Measurements from ENCODE around the gene OR8J1.

Gene OR8J1

DNA sequence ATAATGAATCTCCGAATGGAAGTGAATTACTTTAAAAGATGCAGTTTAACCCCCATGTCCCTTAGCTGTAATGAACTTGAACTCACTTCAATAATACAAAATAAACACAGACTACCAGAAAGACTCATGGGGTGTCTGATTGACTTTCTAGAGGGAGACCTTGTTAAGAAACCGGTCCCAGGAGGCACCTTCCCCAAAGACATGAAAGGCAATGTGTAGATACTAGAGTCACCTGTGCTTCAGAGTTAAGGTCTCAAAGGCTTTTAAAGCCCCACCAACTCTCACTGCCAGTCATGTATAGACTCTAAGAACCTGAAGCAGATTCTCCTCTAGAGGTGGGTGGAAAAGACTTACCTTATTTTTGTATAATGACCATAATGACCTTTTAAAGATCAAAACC is at the start of gene OR8J1:
OR8J1 (plus strand) TSS at position 301 of the 400 bp plus-strand sequence. CDS start 5,956 bp downstream, outside the sequence.
- no peaks in the 10 kb centered on the region for H3K9me3 ChIP-seq (ENCODE audit: low read depth, low read length)
- no peak for DNase-seq (ENCODE audit: low read depth, low spot score)
- no peaks in the 10 kb centered on the region for H3K36me3 ChIP-seq (ENCODE audit: insufficient read depth, low read length)
- H3K27ac ChIP-seq, result no peak within 1 kb of the TSS
- TF ChIP-seq POLR2AphosphoS5 (IDR thresholded peaks at IDR 0.05; ENCODE audit: borderline replicate concordance, low read depth, low read length) (no peak), FOXP2 (optimal IDR thresholded peaks at IDR 0.05; ENCODE audit: control extremely low read depth, extremely low read length, insufficient read depth) (no peak), EZH2 (IDR thresholded peaks at IDR 0.05) (no peak)
- H3K9ac ChIP-seq (ENCODE audit: insufficient read length), result no peak within 1 kb of the TSS
- H3K4me3 ChIP-seq, result no peak within 1 kb of the TSS

- Histone ChIP-seq H3K27ac (no peak overlapping the region), H3K4me3 (no peak overlapping the region), H3K9me3 (ENCODE audit: low read depth, low read length) (no peaks in the 10 kb centered on the region), H3K9ac (ENCODE audit: insufficient read length) (no peak overlapping the region), H3K36me3 (ENCODE audit: insufficient read depth, low read length) (no peaks in the 10 kb centered on the region)
- DNase-seq (ENCODE audit: low read depth, low spot score), result no peak
- TF ChIP-seq POLR2AphosphoS5 (IDR thresholded peaks at IDR 0.05; ENCODE audit: borderline replicate concordance, low read depth, low read length), result no peak
- TF ChIP-seq EZH2 (IDR thresholded peaks at IDR 0.05), result no peak
- no peak for TF ChIP-seq FOXP2 (optimal IDR thresholded peaks at IDR 0.05; ENCODE audit: control extremely low read depth, extremely low read length, insufficient read depth)
Measured at GRCh38 chr11:56307836-56308235, 46.3 kb upstream of the OR8J1 start.

DNA sequence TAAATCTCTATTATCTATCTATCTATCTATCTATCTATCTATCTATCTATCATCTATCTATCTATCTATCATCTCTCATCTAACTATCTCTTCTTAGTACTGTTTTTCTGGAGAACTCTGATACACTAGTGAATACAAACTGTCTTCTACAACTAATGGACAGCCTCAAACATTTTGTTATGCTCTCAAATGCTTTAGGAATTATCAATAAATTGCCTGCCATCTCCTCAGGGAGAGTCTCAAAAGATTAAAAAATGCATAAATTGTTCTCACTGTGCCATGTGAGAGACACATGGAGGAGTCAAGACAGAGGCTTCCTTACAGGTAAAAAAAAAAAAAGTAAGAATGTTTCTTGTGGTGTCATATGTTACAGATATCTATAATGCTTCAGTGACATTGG is 39.2 kb upstream of the OR8J1 start, which contains the start of gene OR8K3:
OR8K3 (plus strand) TSS at position 301 of the 400 bp plus-strand sequence. CDS start 3,163 bp downstream, outside the sequence.
- no peak within 1 kb of the TSS for H3K9ac ChIP-seq (ENCODE audit: insufficient read length)
- H3K27ac ChIP-seq, result no peak within 1 kb of the TSS
- TF ChIP-seq EZH2 (IDR thresholded peaks at IDR 0.05) (no peak), FOXP2 (optimal IDR thresholded peaks at IDR 0.05; ENCODE audit: control extremely low read depth, extremely low read length, insufficient read depth) (no peak), POLR2AphosphoS5 (IDR thresholded peaks at IDR 0.05; ENCODE audit: borderline replicate concordance, low read depth, low read length) (no peak)
- no peak within 1 kb of the TSS for H3K4me3 ChIP-seq
- H3K9me3 ChIP-seq (ENCODE audit: low read depth, low read length), result no peaks in the 10 kb centered on the region
- DNase-seq (ENCODE audit: low read depth, low spot score), result no peak
- H3K36me3 ChIP-seq (ENCODE audit: insufficient read depth, low read length), result no peaks in the 10 kb centered on the region

- no peaks in the 10 kb centered on the region for H3K36me3 ChIP-seq (ENCODE audit: insufficient read depth, low read length)
- no peak for TF ChIP-seq FOXP2 (optimal IDR thresholded peaks at IDR 0.05; ENCODE audit: control extremely low read depth, extremely low read length, insufficient read depth)
- TF ChIP-seq POLR2AphosphoS5 (IDR thresholded peaks at IDR 0.05; ENCODE audit: borderline replicate concordance, low read depth, low read length), result no peak
- no peak for TF ChIP-seq EZH2 (IDR thresholded peaks at IDR 0.05)
- H3K9me3 ChIP-seq (ENCODE audit: low read depth, low read length), result no peaks in the 10 kb centered on the region
- H3K27ac ChIP-seq, result no peak overlapping the region
- H3K9ac ChIP-seq (ENCODE audit: insufficient read length), result no peak overlapping the region
- no peak for DNase-seq (ENCODE audit: low read depth, low spot score)
- no peak overlapping the region for H3K4me3 ChIP-seq
Measured at GRCh38 chr11:56331861-56332491, 22.1 kb upstream of the OR8J1 start.

DNA sequence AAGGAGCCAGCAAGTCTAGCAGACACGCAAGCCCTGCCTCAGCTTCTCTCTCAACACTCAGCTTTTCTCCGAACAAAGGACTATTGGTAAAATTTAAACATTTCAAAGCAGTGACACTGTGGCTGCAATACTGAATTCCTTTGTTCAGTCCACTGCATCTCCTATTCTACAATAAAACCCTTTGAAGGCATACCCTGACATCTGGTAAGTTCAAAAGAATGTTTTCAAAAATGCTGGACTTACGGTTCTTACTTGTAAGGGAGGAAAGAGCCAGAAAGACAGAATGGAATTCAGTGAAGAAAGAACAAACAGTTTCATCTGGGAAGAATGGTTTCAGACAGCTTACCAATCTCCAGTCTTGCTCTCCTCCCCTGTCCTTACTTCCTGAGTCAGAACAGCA is 20.9 kb upstream of the OR8J1 start:
- Histone ChIP-seq H3K4me3 (no peak overlapping the region), H3K27ac (no peak overlapping the region)

DNA sequence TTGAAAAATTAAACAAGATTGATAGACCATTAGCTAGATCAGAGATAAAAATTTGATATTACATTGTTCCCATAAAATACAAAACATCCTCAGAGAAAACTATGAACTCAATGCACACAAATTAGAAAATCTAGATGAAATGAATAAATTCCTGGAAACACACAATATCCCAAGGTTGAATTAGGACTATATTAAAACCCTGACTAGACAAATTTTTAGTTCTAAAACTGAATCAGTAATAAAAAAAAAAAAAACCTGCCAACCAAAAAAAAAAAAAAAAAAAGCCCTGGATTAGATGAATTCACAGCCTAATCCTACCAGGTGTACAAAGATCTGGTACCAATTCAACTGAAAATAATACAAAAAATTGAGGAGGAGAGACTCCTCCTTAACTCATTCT is 13.8 kb upstream of the OR8J1 start:
- no peak for DNase-seq (ENCODE audit: low read depth, low spot score)
- H3K36me3 ChIP-seq (ENCODE audit: insufficient read depth, low read length), result no peaks in the 10 kb centered on the region
- TF ChIP-seq FOXP2 (optimal IDR thresholded peaks at IDR 0.05; ENCODE audit: control extremely low read depth, extremely low read length, insufficient read depth) (no peak), EZH2 (IDR thresholded peaks at IDR 0.05) (no peak), POLR2AphosphoS5 (IDR thresholded peaks at IDR 0.05; ENCODE audit: borderline replicate concordance, low read depth, low read length) (no peak)
- no peak overlapping the region for H3K4me3 ChIP-seq
- no peak overlapping the region for H3K27ac ChIP-seq
- H3K9ac ChIP-seq (ENCODE audit: insufficient read length), result no peak overlapping the region
- H3K9me3 ChIP-seq (ENCODE audit: low read depth, low read length), result no peaks in the 10 kb centered on the region

More for the DNA sequence above, 20.9 kb upstream of the OR8J1 start:
- DNase-seq (ENCODE audit: low read depth, low spot score), result no peak
- no peaks in the 10 kb centered on the region for H3K36me3 ChIP-seq (ENCODE audit: insufficient read depth, low read length)
- H3K9me3 ChIP-seq (ENCODE audit: low read depth, low read length), result no peaks in the 10 kb centered on the region
- TF ChIP-seq EZH2 (IDR thresholded peaks at IDR 0.05) (no peak), POLR2AphosphoS5 (IDR thresholded peaks at IDR 0.05; ENCODE audit: borderline replicate concordance, low read depth, low read length) (no peak), FOXP2 (optimal IDR thresholded peaks at IDR 0.05; ENCODE audit: control extremely low read depth, extremely low read length, insufficient read depth) (no peak)
- no peak overlapping the region for H3K9ac ChIP-seq (ENCODE audit: insufficient read length)

GRCh38 chr11:56345739-56346138 is 8.4 kb upstream of the OR8J1 start, which contains the start of gene OR8K1:
TSS of gene OR8K1 (plus strand) at chr11:56346039. CDS start at chr11:56346039, 0 bp downstream.
- TF ChIP-seq POLR2AphosphoS5 (IDR thresholded peaks at IDR 0.05; ENCODE audit: borderline replicate concordance, low read depth, low read length) (no peak), EZH2 (IDR thresholded peaks at IDR 0.05) (no peak), FOXP2 (optimal IDR thresholded peaks at IDR 0.05; ENCODE audit: control extremely low read depth, extremely low read length, insufficient read depth) (no peak)
- no peak for DNase-seq (ENCODE audit: low read depth, low spot score)
- no peak within 1 kb of the TSS for H3K9ac ChIP-seq (ENCODE audit: insufficient read length)
- no peaks in the 10 kb centered on the region for H3K36me3 ChIP-seq (ENCODE audit: insufficient read depth, low read length)
- H3K27ac ChIP-seq, result no peak within 1 kb of the TSS
- H3K9me3 ChIP-seq (ENCODE audit: low read depth, low read length), result no peaks in the 10 kb centered on the region
- no peak within 1 kb of the TSS for H3K4me3 ChIP-seq

- H3K9ac ChIP-seq (ENCODE audit: insufficient read length), result no peak within 1 kb of the TSS
- no peak for TF ChIP-seq EZH2 (IDR thresholded peaks at IDR 0.05)
- TF ChIP-seq POLR2AphosphoS5 (IDR thresholded peaks at IDR 0.05; ENCODE audit: borderline replicate concordance, low read depth, low read length), result no peak
- no peak for TF ChIP-seq FOXP2 (optimal IDR thresholded peaks at IDR 0.05; ENCODE audit: control extremely low read depth, extremely low read length, insufficient read depth)
- no peak within 1 kb of the TSS for H3K4me3 ChIP-seq
- no peaks in the 10 kb centered on the region for H3K36me3 ChIP-seq (ENCODE audit: insufficient read depth, low read length)
- no peak within 1 kb of the TSS for H3K27ac ChIP-seq
- DNase-seq (ENCODE audit: low read depth, low spot score), result no peak
- no peaks in the 10 kb centered on the region for H3K9me3 ChIP-seq (ENCODE audit: low read depth, low read length)
Measured at GRCh38 chr11:56375324-56375723, 21.2 kb downstream of the OR8J1 start, which contains the start of gene OR8U1. TSS of gene OR8U1 (plus strand) at chr11:56375624. CDS start at chr11:56375624, 0 bp downstream.

All from SK-N-MC (cell line).